NCI-H2081 (cell line): ENCODE measurements around the gene EIF3I.
"Not testable (repeated sequence)": the region's sequence is repeated elsewhere in the genome, so short reads cannot be mapped to it uniquely, and the experiment has no call there.

Experiments used
- DNase-seq, 2 experiments: peaks; one replicate each; lab custom pipeline; 2025; lab: John Stamatoyannopoulos, UW

Gene EIF3I

GRCh38 chr1:32232558-32233304 lies 10.5 kb downstream of the EIF3I start:
- DNase-seq: no peak

GRCh38 chr1:32234792-32235191 lies 12.6 kb downstream of the EIF3I start:
- DNase-seq: no peak

GRCh38 chr1:32239337-32239736 lies 17.1 kb downstream of the EIF3I start:
- DNase-seq: no peak

GRCh38 chr1:32239790-32240139 lies 17.6 kb downstream of the EIF3I start:
- no peak for DNase-seq

DNA sequence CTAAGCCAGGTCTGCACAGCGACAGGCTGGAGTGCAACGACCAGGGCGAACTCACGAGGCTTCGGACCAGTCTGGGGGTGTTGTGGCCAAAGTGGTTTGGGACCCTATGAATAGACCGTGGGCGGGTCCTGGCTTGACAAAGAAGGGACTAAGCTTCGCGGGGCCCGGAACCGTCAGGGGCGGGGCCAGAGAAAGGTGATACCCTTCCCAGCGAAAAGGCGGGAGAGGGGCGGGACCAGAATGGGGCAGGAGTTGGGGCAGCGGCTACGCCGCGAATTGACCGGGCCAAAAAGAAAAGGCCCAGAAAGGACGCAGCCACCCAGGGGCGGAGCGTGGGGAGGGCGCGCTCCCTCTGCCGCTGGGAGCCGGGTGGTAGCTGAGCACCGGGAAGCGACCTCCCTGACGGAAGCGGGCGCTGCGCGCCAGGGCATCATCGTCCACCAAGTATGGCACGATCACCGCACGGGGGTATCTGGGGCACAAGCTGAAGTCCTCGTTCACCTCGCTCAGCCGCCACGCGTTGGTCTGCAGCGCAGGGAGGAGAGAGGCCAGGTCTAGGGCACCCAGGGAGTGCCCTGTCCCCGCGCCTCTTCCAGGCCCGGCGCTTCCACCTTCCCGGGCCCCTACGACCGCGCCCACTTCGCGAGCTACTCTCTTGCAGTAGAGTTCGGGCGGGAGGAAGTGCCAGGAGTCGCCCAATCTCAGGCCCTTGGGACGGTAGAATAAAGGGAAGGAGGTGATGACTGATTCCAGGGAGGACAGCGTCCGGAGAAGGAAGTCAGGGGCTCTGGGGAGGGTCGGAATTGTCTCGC lies 18.1 kb downstream of the EIF3I start:
- DNase-seq: peak; percentile 58 to 80

DNA sequence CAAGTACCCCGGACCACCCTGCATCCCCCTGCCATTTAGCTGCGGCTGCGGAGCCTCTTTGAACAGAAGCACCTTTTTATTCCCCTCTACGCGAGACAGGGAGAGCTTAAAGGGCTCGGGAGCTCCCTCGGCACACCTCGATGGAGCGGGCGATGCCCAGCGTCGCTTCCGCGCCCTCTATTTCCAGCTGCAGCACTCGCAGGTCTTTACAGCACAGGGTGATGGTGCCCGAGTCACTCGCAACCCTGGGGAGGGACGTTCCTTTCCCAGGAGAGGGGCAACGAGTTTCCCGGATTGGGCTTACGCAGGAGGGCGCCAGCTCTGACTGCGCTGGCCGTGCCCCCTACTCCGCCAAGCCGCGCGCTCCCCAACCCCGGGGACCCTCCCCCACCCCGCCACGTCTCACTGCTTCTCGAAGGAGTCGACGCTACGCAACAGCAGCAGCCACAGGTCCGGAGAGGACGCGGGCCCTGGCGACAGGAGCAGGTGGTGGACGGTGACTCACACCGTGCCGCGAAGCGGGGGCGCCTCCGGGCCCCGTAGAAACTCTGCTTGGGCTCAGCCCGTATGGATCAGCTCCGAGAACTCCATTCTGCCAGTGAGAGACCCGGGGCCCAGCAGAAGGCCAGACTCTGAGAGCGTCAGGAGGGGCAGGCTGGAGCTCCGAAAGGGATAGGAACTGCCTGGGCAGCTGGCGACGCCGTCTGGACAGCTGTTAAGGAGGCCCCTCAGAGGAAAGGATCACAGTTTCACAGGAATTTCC lies 19.0 kb downstream of the EIF3I start:
- peak; percentile 28 to 65 for DNase-seq

DNA sequence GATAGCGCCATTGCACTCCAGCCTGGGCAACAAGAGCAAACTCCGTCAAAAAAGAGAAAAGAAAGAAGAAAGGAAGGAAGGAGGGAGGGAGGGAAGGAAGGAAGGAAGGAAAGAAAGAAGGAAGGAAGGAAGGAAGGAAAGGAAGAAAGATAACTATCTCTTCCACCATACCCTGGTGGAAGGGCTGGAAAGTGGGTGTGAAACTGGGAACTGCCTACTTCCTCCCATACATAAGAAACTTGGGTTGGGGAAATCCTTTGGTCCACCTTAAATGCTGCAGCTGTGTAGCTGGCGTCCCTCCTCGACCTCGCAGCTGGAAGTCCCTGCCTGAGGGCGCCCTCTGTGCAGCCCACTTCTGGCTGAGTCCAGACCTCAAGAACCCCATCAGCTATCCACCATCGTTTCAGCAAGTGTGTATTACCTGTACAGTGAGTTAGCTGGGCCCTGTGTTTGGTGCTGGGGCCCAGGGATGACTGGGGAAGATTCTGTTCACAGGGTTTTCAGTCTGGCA lies 20.2 kb downstream of the EIF3I start:
- DNase-seq: no peak

DNA sequence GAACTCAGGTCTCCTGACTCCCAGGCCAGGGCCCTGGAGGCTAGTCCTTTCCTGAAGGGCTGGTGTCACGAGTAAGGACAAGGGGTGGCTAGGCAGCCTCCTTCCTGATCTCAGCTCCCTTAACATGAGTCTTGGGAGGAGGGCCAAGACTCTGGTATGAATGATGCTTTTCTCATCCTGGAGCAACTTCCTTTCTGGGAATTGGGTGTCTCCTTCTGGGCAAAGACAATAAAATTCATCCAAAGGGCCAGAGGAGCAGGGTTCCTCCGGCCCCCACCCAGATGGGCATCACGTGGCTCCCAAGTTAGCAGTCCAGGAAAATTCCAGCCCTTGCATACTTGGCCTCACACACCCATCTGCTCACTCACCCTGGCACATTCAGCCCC lies 24.7 kb downstream of the EIF3I start, which contains the start of gene FAM167B:
TSS of gene FAM167B (plus strand) at position 335 of the 386 bp plus-strand sequence. CDS start 200 bp downstream, outside the sequence.
- DNase-seq: no peak

GRCh38 chr1:32247452-32247851 lies 25.2 kb downstream of the EIF3I start:
- no peak for DNase-seq

- DNase-seq: peak; percentile 87 to 90
Measured at GRCh38 chr1:32247983-32248889, 26.0 kb downstream of the EIF3I start.

DNA sequence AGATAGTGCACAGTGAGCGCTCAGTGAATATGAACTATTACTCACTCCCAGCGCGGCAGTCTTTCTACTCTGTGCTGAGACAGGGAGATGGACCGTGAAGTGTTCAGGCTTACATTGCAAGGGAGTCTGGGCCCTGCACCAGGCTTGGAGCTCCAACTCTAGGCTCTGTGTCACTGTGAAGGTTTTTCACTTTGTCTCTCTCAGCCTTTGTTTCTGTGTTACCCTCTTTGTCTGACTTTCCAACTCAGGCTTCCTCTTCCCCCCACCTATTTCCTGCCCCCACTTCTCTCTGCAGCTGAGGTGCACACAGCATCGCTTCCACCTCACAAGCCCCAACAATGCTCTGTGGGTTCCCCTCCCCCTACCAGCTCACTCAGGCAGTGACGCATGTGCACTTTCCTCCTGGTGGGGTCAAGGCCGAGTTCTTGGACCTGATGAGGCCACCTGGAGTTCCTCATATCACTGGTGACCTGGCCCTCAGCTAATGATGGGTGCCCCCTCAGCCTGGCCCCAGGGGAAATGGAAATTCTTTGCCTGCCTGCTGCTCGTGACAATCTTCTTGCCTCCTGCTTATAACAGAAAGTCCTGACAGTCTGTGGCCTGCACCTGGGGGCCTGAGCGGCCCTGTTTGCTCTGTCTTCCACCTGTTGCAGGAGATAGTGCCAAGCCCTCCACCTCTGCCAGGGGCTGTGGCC lies 27.8 kb downstream of the EIF3I start:
- no peak for DNase-seq

- no peak for DNase-seq
Measured at GRCh38 chr1:32250893-32251716, 28.9 kb downstream of the EIF3I start, which contains the start of gene LCK. TSS of gene LCK (plus strand) at chr1:32251265. CDS start at chr1:32274330, 23,065 bp downstream.

DNA sequence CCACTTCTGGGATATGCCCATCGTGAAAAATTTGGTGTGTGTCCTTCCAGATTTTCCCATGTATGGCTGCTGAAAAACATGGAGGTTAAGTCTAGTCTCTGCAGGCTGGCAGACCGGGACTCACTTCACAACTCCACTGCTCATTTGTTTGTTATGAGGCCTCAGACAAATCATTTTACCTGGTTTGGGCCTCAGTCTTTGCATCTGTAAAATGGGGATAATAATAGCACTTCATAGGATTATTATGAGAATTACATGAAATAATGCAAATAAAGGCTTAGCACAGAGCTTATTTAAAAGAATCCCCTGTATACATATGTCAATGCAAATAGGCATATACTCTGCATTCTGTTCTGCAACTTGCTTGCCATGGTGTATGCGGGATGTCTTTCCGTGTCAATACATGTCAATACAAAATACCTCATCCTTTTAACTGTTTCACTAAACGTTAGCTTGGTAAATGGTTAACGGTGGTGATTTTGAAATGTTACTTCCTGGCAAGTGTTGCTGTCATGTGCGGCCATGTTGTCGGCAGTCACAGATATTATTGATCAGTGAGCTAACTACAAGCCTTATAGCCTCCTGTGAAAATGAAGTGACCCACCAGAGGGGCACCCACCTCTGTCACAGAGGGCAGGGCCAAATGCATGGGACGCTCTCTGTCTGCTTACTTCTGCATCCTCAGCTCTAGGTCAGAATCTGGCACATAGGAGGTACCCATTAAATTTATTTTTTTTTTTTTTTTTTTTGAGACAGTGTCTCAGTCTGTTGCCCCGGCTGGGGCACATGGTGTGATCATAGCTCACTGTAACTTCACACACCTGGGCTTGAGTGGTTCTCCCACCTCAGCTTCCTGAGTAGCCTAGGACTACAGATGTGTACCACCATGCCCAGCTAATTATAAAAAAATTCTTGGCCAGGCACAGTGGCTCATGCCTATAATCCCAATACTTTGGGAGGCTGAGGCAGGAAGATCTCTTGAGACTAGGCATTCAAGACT lies 33.2 kb downstream of the EIF3I start:
- DNase-seq: no peak

- no peak for DNase-seq
Measured at GRCh38 chr1:32256473-32257226, 34.4 kb downstream of the EIF3I start.

- no peak for DNase-seq
Measured at GRCh38 chr1:32257227-32257508, 35.0 kb downstream of the EIF3I start.

- not testable (repeated sequence) for DNase-seq
Measured at GRCh38 chr1:32263236-32263593, 41.0 kb downstream of the EIF3I start.

DNA sequence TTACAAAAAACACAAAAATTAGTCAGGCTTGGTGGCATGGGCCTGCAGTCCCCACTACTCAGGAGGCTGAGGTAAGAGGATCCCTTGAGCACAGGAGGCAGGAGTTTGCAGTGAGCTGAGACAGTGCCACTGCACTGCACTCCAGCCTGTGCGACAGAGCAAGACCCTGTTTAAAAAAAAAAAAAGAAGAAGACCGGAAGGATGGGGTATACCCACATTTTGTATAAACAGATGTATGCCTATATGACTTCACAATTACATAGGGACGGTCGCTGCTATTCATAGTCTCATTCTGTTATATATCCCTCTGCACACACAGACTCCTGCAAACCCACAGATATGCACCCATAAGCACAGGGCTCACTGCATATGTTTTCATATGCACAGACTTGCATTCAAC lies 41.5 kb downstream of the EIF3I start:
- no peak for DNase-seq

- DNase-seq: no peak
Measured at GRCh38 chr1:32265846-32266245, 43.6 kb downstream of the EIF3I start.
